Measurements from ENCODE around the gene SHOX. TPM values are rescaled to one million over a fixed set of nuclear protein-coding genes. Genes with fewer than 3 reads are reported as not detected.
"Not testable (repeated sequence)": the region's sequence is repeated elsewhere in the genome, so short reads cannot be mapped to it uniquely, and the experiment has no call there.

SHOX gene
- polyA plus RNA-seq, 1 donor (not counting 4 experiments of a cell fraction or from before 2014, with no cell fraction given), result not detected

DNA sequence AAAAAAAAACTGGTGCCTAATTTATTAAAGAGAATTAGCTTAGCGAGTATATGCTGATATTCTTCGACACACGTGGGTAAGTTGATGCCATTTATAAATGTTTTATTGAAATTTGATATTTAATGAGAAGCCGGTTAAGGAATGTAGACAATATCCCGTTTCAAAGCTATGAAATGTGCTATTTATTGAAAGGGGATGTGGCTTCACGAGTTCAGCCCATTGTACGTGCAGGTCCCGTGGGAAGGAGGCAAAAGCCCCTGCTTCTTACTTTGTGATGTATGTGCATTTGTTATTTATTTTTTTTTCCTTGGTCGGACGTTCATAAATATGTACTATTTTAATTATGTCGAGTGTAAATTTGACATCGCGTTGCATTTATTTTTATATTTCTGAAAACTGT lies 20.2 kb downstream of the SHOX start:
- no peak for TF ChIP-seq EZH2 (IDR thresholded peaks at IDR 0.05; ENCODE audit: low read length)
- TF ChIP-seq, protein P1, sequence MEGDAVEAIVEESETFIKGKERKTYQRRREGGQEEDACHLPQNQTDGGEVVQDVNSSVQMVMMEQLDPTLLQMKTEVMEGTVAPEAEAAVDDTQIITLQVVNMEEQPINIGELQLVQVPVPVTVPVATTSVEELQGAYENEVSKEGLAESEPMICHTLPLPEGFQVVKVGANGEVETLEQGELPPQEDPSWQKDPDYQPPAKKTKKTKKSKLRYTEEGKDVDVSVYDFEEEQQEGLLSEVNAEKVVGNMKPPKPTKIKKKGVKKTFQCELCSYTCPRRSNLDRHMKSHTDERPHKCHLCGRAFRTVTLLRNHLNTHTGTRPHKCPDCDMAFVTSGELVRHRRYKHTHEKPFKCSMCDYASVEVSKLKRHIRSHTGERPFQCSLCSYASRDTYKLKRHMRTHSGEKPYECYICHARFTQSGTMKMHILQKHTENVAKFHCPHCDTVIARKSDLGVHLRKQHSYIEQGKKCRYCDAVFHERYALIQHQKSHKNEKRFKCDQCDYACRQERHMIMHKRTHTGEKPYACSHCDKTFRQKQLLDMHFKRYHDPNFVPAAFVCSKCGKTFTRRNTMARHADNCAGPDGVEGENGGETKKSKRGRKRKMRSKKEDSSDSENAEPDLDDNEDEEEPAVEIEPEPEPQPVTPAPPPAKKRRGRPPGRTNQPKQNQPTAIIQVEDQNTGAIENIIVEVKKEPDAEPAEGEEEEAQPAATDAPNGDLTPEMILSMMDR (optimal IDR thresholded peaks at IDR 0.05 in 1 of 3, IDR thresholded peaks at IDR 0.05 in 1 of 3, conservative IDR thresholded peaks at IDR 0.05 in 1 of 3; ENCODE audit: extremely low read depth in 1 of 3, insufficient read depth in 2 of 3, low read length in 3 of 3), result no peak
- H3K27me3 ChIP-seq (ENCODE audit: control insufficient read depth, extremely low read depth, insufficient read depth, low read length), result no peaks in the 10 kb centered on the region
- no peaks in the 10 kb centered on the region for H3K79me2 ChIP-seq (ENCODE audit: control insufficient read depth, insufficient read depth, low read length)
- H3K9me3 ChIP-seq (ENCODE audit: control insufficient read depth, low read depth, low read length), result peaks cover 6% of the 10 kb centered on the region
- H3K9me1 ChIP-seq (ENCODE audit: control insufficient read depth, extremely low read depth, insufficient read depth, low read length), result no peaks in the 10 kb centered on the region
- dilution Hi-C loops (cut with MboI; ENCODE audit: extremely low pct_ligation_motif_present, low sequenced_read_pairs), result no loop called here
- no peak for FAIRE-seq
- no peak overlapping the region for H2AFZ ChIP-seq (ENCODE audit: control insufficient read depth, low read length)
- H3K9ac ChIP-seq (ENCODE audit: control insufficient read depth, extremely low read depth, insufficient read depth, low read length), result no peak overlapping the region
- no peak overlapping the region for H3K4me3 ChIP-seq (ENCODE audit: control insufficient read depth in 2 of 3, extremely low read depth in 1 of 3, insufficient read depth in 2 of 3, low read depth in 1 of 3, low read length in 3 of 3)
- no peak for DNase-seq (ENCODE audit: low read depth, low spot score)
- no peaks in the 10 kb centered on the region for H3K4me1 ChIP-seq (ENCODE audit: control insufficient read depth, extremely low read depth, insufficient read depth, low read length)
- no peaks in the 10 kb centered on the region for H4K20me1 ChIP-seq (ENCODE audit: control insufficient read depth, extremely low read depth, insufficient read depth, low read length)
- no peak overlapping the region for H3K27ac ChIP-seq (ENCODE audit: control insufficient read depth, insufficient read depth, low read length)
- no peak overlapping the region for H3K4me2 ChIP-seq (ENCODE audit: control insufficient read depth, extremely low read depth, insufficient read depth, low read depth, low read length)
- no peaks in the 10 kb centered on the region for H3K36me3 ChIP-seq (ENCODE audit: control insufficient read depth in 2 of 2, extremely low read depth in 1 of 2, insufficient read depth in 2 of 2, low read length in 2 of 2)

DNA sequence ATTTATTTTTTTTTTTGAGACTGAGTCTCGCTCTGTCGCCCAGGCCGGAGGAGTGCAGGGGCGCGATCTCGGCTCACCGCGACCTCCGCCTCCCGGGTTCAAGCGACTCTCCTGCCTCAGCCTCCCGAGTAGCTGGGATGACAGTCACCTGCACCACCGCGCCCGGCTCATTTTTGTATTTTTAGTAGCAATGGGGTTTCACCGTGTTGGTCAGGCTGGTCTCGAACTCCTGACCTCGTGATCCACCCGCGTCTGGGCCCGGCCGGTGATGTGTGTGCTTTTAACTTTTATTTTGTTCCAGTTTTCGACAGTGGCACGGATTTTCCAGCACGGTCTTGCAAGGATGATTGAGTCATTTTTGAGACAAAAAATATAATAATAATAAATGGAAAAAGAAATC lies 21.3 kb downstream of the SHOX start:
- H3K9me3 ChIP-seq (ENCODE audit: control insufficient read depth, low read depth, low read length); dilution Hi-C loops (cut with MboI; ENCODE audit: extremely low pct_ligation_motif_present, low sequenced_read_pairs): not testable (repeated sequence)

DNA sequence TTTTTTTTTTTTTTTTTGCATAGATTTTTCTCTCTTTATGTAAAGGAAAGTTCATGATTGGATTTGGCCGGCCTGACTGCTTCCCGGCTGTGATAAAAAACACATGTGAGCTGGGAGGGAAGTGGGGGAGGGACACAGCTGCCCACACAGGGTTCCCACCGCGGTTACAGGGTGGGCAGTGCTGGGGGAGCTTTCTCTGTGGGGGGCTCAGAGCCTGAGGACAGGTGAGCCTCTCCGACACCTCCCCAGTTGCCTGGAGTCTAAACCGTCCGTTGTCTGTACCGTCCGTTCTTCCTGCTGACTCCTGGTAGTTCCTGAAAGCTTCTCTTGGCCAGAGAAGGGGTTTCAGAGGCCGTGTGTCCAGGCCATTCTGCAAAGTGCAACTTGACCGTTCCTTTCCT lies 21.8 kb downstream of the SHOX start:
- DNase-seq (ENCODE audit: low read depth, low spot score) (no peak), FAIRE-seq (no peak)
- no peak overlapping the region for H3K4me2 ChIP-seq (ENCODE audit: control insufficient read depth, extremely low read depth, insufficient read depth, low read depth, low read length)
- peaks cover 6% of the 10 kb centered on the region for H3K9me3 ChIP-seq (ENCODE audit: control insufficient read depth, low read depth, low read length)
- no peak overlapping the region for H3K27ac ChIP-seq (ENCODE audit: control insufficient read depth, insufficient read depth, low read length)
- H3K36me3 ChIP-seq (ENCODE audit: control insufficient read depth in 2 of 2, extremely low read depth in 1 of 2, insufficient read depth in 2 of 2, low read length in 2 of 2), result no peaks in the 10 kb centered on the region
- TF ChIP-seq, protein P1 (optimal IDR thresholded peaks at IDR 0.05 in 1 of 3, IDR thresholded peaks at IDR 0.05 in 1 of 3, conservative IDR thresholded peaks at IDR 0.05 in 1 of 3; ENCODE audit: extremely low read depth in 1 of 3, insufficient read depth in 2 of 3, low read length in 3 of 3), result no peak
- no peak for TF ChIP-seq EZH2 (IDR thresholded peaks at IDR 0.05; ENCODE audit: low read length)
- no peak overlapping the region for H3K4me3 ChIP-seq (ENCODE audit: control insufficient read depth in 2 of 3, extremely low read depth in 1 of 3, insufficient read depth in 2 of 3, low read depth in 1 of 3, low read length in 3 of 3)
- H3K9ac ChIP-seq (ENCODE audit: control insufficient read depth, extremely low read depth, insufficient read depth, low read length), result no peak overlapping the region
- no peaks in the 10 kb centered on the region for H3K4me1 ChIP-seq (ENCODE audit: control insufficient read depth, extremely low read depth, insufficient read depth, low read length)
- no peaks in the 10 kb centered on the region for H3K79me2 ChIP-seq (ENCODE audit: control insufficient read depth, insufficient read depth, low read length)
- H2AFZ ChIP-seq (ENCODE audit: control insufficient read depth, low read length), result no peak overlapping the region
- no peaks in the 10 kb centered on the region for H4K20me1 ChIP-seq (ENCODE audit: control insufficient read depth, extremely low read depth, insufficient read depth, low read length)
- no peaks in the 10 kb centered on the region for H3K27me3 ChIP-seq (ENCODE audit: control insufficient read depth, extremely low read depth, insufficient read depth, low read length)
- dilution Hi-C loops (cut with MboI; ENCODE audit: extremely low pct_ligation_motif_present, low sequenced_read_pairs), result no loop called here
- H3K9me1 ChIP-seq (ENCODE audit: control insufficient read depth, extremely low read depth, insufficient read depth, low read length), result no peaks in the 10 kb centered on the region

More for the DNA sequence above, 21.3 kb downstream of the SHOX start:
- not testable (repeated sequence) for H3K27ac ChIP-seq (ENCODE audit: control insufficient read depth, insufficient read depth, low read length); H3K9me1 ChIP-seq (ENCODE audit: control insufficient read depth, extremely low read depth, insufficient read depth, low read length); H3K9ac ChIP-seq (ENCODE audit: control insufficient read depth, extremely low read depth, insufficient read depth, low read length); H2AFZ ChIP-seq (ENCODE audit: control insufficient read depth, low read length); FAIRE-seq; H3K4me1 ChIP-seq (ENCODE audit: control insufficient read depth, extremely low read depth, insufficient read depth, low read length); H3K36me3 ChIP-seq (ENCODE audit: control insufficient read depth in 2 of 2, extremely low read depth in 1 of 2, insufficient read depth in 2 of 2, low read length in 2 of 2); H4K20me1 ChIP-seq (ENCODE audit: control insufficient read depth, extremely low read depth, insufficient read depth, low read length); H3K4me3 ChIP-seq (ENCODE audit: control insufficient read depth in 2 of 3, extremely low read depth in 1 of 3, insufficient read depth in 2 of 3, low read depth in 1 of 3, low read length in 3 of 3); H3K4me2 ChIP-seq (ENCODE audit: control insufficient read depth, extremely low read depth, insufficient read depth, low read depth, low read length); DNase-seq (ENCODE audit: low read depth, low spot score); H3K79me2 ChIP-seq (ENCODE audit: control insufficient read depth, insufficient read depth, low read length); H3K27me3 ChIP-seq (ENCODE audit: control insufficient read depth, extremely low read depth, insufficient read depth, low read length)

Data from keratinocyte (primary cell).